GM18511 (cell line): ENCODE measurements around the gene CACNA1C.

Experiments
- ATAC-seq: cut with Tn5 transposase; IDR thresholded peaks from one replicate; pipeline ENCODE4 v1.9.1; 2021; ENCODE audit warnings: mild to moderate bottlenecking, moderate library complexity; ENCODE audit not compliant: unreplicated experiment

CACNA1C gene

GRCh38 chr12:2335109-2335508, 282.3 kb downstream of the CACNA1C start:
- no peak for ATAC-seq

GRCh38 chr12:2335513-2335912, 282.7 kb downstream of the CACNA1C start:
- ATAC-seq = no peak

GRCh38 chr12:2335916-2336315, 283.1 kb downstream of the CACNA1C start:
- no peak for ATAC-seq

GRCh38 chr12:2336409-2336829, 283.6 kb downstream of the CACNA1C start:
- ATAC-seq = peak; percentile 94

- ATAC-seq = no peak
Observed at GRCh38 chr12:2337031-2338010, 284.5 kb downstream of the CACNA1C start.

- no peak for ATAC-seq
Observed at GRCh38 chr12:2338381-2338780, 285.6 kb downstream of the CACNA1C start.

- no peak for ATAC-seq
Observed at GRCh38 chr12:2338991-2339431, 286.2 kb downstream of the CACNA1C start.

GRCh38 chr12:2341051-2341751, 288.4 kb downstream of the CACNA1C start:
- ATAC-seq = no peak

- ATAC-seq = no peak
Observed at GRCh38 chr12:2341871-2342270, 289.1 kb downstream of the CACNA1C start.

GRCh38 chr12:2343681-2344080, 290.9 kb downstream of the CACNA1C start:
- ATAC-seq = no peak

- ATAC-seq = no peak
Observed at GRCh38 chr12:2344476-2344875, 291.7 kb downstream of the CACNA1C start.

- ATAC-seq = no peak
Observed at GRCh38 chr12:2344885-2345284, 292.1 kb downstream of the CACNA1C start.

GRCh38 chr12:2345902-2346301, 293.1 kb downstream of the CACNA1C start:
- ATAC-seq = no peak

GRCh38 chr12:2346416-2346815, 293.6 kb downstream of the CACNA1C start:
- no peak for ATAC-seq

- ATAC-seq = no peak
Observed at GRCh38 chr12:2347137-2347843, 294.5 kb downstream of the CACNA1C start.

GRCh38 chr12:2347844-2348481, 295.2 kb downstream of the CACNA1C start:
- ATAC-seq = no peak

GRCh38 chr12:2348482-2348852, 295.7 kb downstream of the CACNA1C start:
- ATAC-seq = no peak

- ATAC-seq = no peak
Observed at GRCh38 chr12:2351161-2351560, 298.4 kb downstream of the CACNA1C start.

GRCh38 chr12:2352203-2352602, 299.4 kb downstream of the CACNA1C start:
- no peak for ATAC-seq

GRCh38 chr12:2353281-2353680, 300.5 kb downstream of the CACNA1C start:
- no peak for ATAC-seq

GRCh38 chr12:2353691-2354090, 300.9 kb downstream of the CACNA1C start:
- no peak for ATAC-seq
